Neural progenitor cell (in vitro differentiated cells): ENCODE results near the gene CACNG8. TPM values are rescaled to one million over a fixed set of nuclear protein-coding genes. Genes with fewer than 3 reads are reported as not detected.

ENCODE experiments used
- DNase-seq: peaks from one replicate; pipeline ENCODE4 v3.0.0-alpha.2; 2016; ENCODE audit warnings: low spot score
- H2AFZ ChIP-seq: fragments of 200-600 bp; sonication (generic); replicated peaks from 2 replicates; pipeline ENCODE4 v1.6.1; 2016; ENCODE audit warnings: antibody characterized with exemption
- H3F3A ChIP-seq: fragments of 200-600 bp; sonication (generic); 2 replicates; pipeline ENCODE4 v1.6.1; 2016; ENCODE audit warnings: antibody characterized with exemption, low read depth
- H3K27ac ChIP-seq: fragments of 200-600 bp; sonication (generic); 2 replicates; pipeline ENCODE4 v1.5.1; 2016; ENCODE audit warnings: mild to moderate bottlenecking
- H3K27me3 ChIP-seq: fragments of 200-600 bp; sonication (generic); 2 replicates; pipeline ENCODE4 v1.6.1; 2016; ENCODE audit warnings: mild to moderate bottlenecking, moderate library complexity
- H3K36me3 ChIP-seq: fragments of 200-600 bp; sonication (generic); 2 replicates; pipeline ENCODE4 v1.5.1; 2016
- H3K4me1 ChIP-seq: fragments of 200-600 bp; sonication (generic); 2 replicates; pipeline ENCODE4 v1.6.1; 2016; ENCODE audit warnings: mixed run types
- H3K4me2 ChIP-seq: fragments of 200-600 bp; sonication (generic); 2 replicates; pipeline ENCODE4 v1.6.1; 2016
- H3K4me3 ChIP-seq: fragments of 200-600 bp; sonication (generic); 2 replicates; pipeline ENCODE4 v1.5.1; 2016
- H3K79me2 ChIP-seq: fragments of 200-600 bp; sonication (generic); 2 replicates; pipeline ENCODE4 v1.6.1; 2016; ENCODE audit warnings: low read depth
- H3K9ac ChIP-seq: fragments of 200-600 bp; sonication (generic); 2 replicates; pipeline ENCODE4 v1.6.1; 2016
- H3K9me3 ChIP-seq: fragments of 200-600 bp; sonication (generic); 2 replicates; pipeline ENCODE4 v1.5.1; 2016; ENCODE audit warnings: low read depth
- H4K20me1 ChIP-seq: fragments of 200-600 bp; sonication (generic); 2 replicates; pipeline ENCODE4 v1.6.1; 2016; ENCODE audit warnings: low read depth
- H3K27ac Mint-ChIP-seq: 3 replicates; pipeline ENCODE4 v1.8.0; 2021; ENCODE audit warnings: mixed read lengths
- H3K27me3 Mint-ChIP-seq: 2 replicates; pipeline ENCODE4 v1.8.0; 2022; ENCODE audit warnings: low read depth, mild to moderate bottlenecking, inconsistent platforms, moderate library complexity, mixed read lengths; ENCODE audit not compliant: insufficient read depth
- H3K36me3 Mint-ChIP-seq: 3 replicates; pipeline ENCODE4 v1.8.0; 2021; ENCODE audit warnings: mixed read lengths
- H3K4me1 Mint-ChIP-seq: 3 replicates; pipeline ENCODE4 v1.8.0; 2021; ENCODE audit warnings: mixed read lengths
- H3K4me3 Mint-ChIP-seq: 3 replicates; pipeline ENCODE4 v1.8.0; 2021; ENCODE audit warnings: mild to moderate bottlenecking, moderate library complexity, mixed read lengths
- H3K9me3 Mint-ChIP-seq: 3 replicates; pipeline ENCODE4 v1.8.0; 2020; ENCODE audit warnings: mixed read lengths
- EZH2 ChIP-seq: fragments of 200-600 bp; sonication (generic); IDR thresholded peaks from 2 replicates; pipeline ENCODE4 v1.6.1; 2017; ENCODE audit warnings: antibody characterized with exemption, mild to moderate bottlenecking, moderate library complexity
- EZH2phosphoT487 ChIP-seq: fragments of 200-600 bp; sonication (generic); IDR thresholded peaks from 2 replicates; pipeline ENCODE4 v1.6.1; 2017; ENCODE audit warnings: antibody characterized with exemption
- total RNA-seq: library from RNA; depleted of rRNA; stranded (reverse); fragments of >200 nt; gene quantifications from 2 replicates; pipeline ENCODE4 v1.2.3, GENCODE V29; 2015; ENCODE audit warnings: low replicate concordance
- TF ChIP-seq, protein P1 (sequence below): fragments of 200-600 bp; sonication (generic); IDR thresholded peaks from 2 replicates; pipeline ENCODE4 v1.5.1; 2017; ENCODE audit warnings: antibody characterized with exemption, mild to moderate bottlenecking

The CACNG8 gene
- total RNA-seq, 1 donor from 2014 or later, result 0.02 TPM

DNA sequence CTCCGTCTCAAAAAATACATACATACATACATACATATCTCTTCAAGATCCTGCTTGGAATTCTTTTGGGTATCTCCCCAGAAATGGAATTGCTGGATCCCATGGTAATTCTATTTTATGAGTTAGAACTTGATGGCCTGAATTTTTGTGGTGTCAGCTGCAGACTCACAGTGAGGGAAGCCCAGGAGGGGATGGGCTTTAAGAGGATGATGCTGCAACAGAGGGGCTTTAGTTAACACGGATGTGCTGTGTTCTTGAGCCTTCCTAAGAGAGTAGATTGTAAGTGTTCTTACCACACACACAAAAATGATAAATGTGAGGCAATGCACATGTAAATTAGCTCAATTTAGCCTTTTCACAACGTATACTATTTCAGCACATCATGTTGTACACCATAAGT, 60.5 kb downstream of the CACNG8 start:
- H3K4me1 ChIP-seq, result no peaks in the 10 kb centered on the region
- TF ChIP-seq EZH2, result no peak
- TF ChIP-seq, protein P1, sequence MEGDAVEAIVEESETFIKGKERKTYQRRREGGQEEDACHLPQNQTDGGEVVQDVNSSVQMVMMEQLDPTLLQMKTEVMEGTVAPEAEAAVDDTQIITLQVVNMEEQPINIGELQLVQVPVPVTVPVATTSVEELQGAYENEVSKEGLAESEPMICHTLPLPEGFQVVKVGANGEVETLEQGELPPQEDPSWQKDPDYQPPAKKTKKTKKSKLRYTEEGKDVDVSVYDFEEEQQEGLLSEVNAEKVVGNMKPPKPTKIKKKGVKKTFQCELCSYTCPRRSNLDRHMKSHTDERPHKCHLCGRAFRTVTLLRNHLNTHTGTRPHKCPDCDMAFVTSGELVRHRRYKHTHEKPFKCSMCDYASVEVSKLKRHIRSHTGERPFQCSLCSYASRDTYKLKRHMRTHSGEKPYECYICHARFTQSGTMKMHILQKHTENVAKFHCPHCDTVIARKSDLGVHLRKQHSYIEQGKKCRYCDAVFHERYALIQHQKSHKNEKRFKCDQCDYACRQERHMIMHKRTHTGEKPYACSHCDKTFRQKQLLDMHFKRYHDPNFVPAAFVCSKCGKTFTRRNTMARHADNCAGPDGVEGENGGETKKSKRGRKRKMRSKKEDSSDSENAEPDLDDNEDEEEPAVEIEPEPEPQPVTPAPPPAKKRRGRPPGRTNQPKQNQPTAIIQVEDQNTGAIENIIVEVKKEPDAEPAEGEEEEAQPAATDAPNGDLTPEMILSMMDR, result no peak
- DNase-seq, result no peak
- Mint-ChIP-seq H3K9me3 (peaks cover 7% of the 10 kb centered on the region), H3K36me3 (no peaks in the 10 kb centered on the region), H3K4me3 (no peak overlapping the region), H3K27ac (no peak overlapping the region), H3K27me3 (peaks cover 15% of the 10 kb centered on the region), H3K4me1 (peaks cover 19% of the 10 kb centered on the region)
- no peaks in the 10 kb centered on the region for H4K20me1 ChIP-seq
- H3F3A ChIP-seq, result no peaks in the 10 kb centered on the region
- H3K4me2 ChIP-seq, result no peak overlapping the region
- H2AFZ ChIP-seq, result no peak overlapping the region
- H3K36me3 ChIP-seq, result no peaks in the 10 kb centered on the region
- no peak overlapping the region for H3K4me3 ChIP-seq
- no peaks in the 10 kb centered on the region for H3K9me3 ChIP-seq
- no peaks in the 10 kb centered on the region for H3K79me2 ChIP-seq
- H3K9ac ChIP-seq, result no peak overlapping the region
- no peak overlapping the region for H3K27ac ChIP-seq
- peaks cover 3% of the 10 kb centered on the region for H3K27me3 ChIP-seq

DNA sequence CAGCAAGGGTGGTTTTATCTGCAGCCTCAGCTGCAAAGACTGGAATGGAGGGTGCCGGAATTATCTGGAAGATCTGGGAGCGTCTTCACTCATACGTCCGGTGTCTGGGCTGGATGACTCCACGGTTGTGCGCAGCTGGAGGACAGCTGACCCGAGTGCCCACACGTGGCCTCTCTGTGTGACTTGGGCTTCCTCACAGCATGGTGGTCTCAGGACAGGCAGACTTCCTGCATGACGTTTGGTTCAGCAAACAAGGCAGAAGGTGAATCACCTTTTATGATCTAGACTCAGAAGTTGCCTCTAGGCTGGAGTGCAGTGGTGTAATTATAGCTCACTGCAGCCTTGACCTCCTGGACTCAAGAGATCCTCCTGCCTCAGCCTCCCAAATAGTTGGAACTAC, 61.9 kb downstream of the CACNG8 start:
- no peak for TF ChIP-seq EZH2phosphoT487
- TF ChIP-seq EZH2, result no peak
- Mint-ChIP-seq H3K36me3 (no peaks in the 10 kb centered on the region), H3K4me1 (peaks cover 19% of the 10 kb centered on the region), H3K4me3 (no peak overlapping the region), H3K27me3 (peaks cover 15% of the 10 kb centered on the region), H3K27ac (no peak overlapping the region), H3K9me3 (peaks cover 4% of the 10 kb centered on the region)
- Histone ChIP-seq H4K20me1 (no peaks in the 10 kb centered on the region), H3F3A (no peaks in the 10 kb centered on the region), H3K4me2 (no peak overlapping the region), H3K27me3 (peaks cover 3% of the 10 kb centered on the region), H2AFZ (no peak overlapping the region), H3K36me3 (no peaks in the 10 kb centered on the region), H3K4me3 (no peak overlapping the region), H3K79me2 (no peaks in the 10 kb centered on the region), H3K27ac (no peak overlapping the region), H3K9ac (no peak overlapping the region), H3K4me1 (no peaks in the 10 kb centered on the region), H3K9me3 (no peaks in the 10 kb centered on the region)
- DNase-seq, result no peak

DNA sequence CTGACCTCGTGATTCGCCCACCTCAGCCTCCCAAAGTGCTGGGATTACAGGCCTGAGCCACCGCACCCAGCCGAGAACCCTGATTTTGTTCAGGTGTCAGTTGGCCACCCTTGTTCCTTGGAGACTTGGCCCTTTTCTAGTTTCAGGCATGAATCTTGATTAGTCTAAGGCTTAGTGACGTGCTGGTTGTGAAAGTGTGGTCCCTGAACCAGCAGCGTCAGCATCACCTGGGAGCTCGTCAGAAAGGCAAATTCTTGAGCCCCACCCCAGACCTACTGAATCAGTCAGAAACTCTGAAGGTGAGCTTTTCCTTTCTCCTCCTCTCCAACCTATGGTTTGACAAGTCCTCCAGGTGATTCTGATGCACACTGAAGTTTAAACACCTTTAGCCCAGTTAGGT, 63.9 kb downstream of the CACNG8 start:
- no peak for DNase-seq
- Histone ChIP-seq H3K36me3 (no peaks in the 10 kb centered on the region), H3K27me3 (peaks cover 3% of the 10 kb centered on the region), H3F3A (peaks cover 3% of the 10 kb centered on the region), H3K79me2 (no peaks in the 10 kb centered on the region), H3K9me3 (no peaks in the 10 kb centered on the region), H2AFZ (no peak overlapping the region), H4K20me1 (no peaks in the 10 kb centered on the region), H3K4me3 (no peak overlapping the region), H3K9ac (no peak overlapping the region), H3K4me1 (no peaks in the 10 kb centered on the region), H3K4me2 (no peak overlapping the region), H3K27ac (no peak overlapping the region)
- no peaks in the 10 kb centered on the region for H3K36me3 Mint-ChIP-seq
- TF ChIP-seq EZH2 (no peak), EZH2phosphoT487 (no peak)
- TF ChIP-seq, protein P1, result no peak
- H3K9me3 Mint-ChIP-seq, result peaks cover under 1% of the 10 kb centered on the region
- H3K27ac Mint-ChIP-seq, result no peak overlapping the region
- peaks cover 8% of the 10 kb centered on the region for H3K27me3 Mint-ChIP-seq
- peaks cover 11% of the 10 kb centered on the region for H3K4me1 Mint-ChIP-seq
- H3K4me3 Mint-ChIP-seq, result no peak overlapping the region

DNA sequence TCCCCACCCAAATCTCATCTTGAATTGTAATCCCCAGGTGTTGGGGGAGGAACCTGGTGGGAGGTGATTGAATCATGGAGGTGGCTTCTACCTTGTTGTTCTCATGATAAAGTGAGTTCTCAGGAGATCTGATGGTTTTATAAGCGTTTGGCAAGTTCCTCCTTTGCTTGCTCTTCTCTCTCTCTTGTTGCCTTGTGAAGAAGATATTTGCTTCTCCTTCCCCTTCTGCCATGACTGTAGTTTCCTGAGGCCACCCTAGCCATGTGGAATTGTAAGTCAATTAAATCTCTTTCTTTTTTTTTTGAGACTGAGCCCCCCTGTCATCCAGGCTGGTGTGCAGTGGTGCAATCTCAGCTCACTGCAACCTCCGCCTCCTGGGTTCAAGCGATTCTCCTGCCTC, 66.6 kb downstream of the CACNG8 start:
- H3K4me3 ChIP-seq, result no peak overlapping the region
- Mint-ChIP-seq H3K27ac (no peak overlapping the region), H3K4me3 (no peak overlapping the region)

More for the DNA sequence above, 66.6 kb downstream of the CACNG8 start:
- Histone ChIP-seq H3K27ac (no peak overlapping the region), H3K9me3 (no peaks in the 10 kb centered on the region), H3K27me3 (peaks cover 2% of the 10 kb centered on the region), H3K4me1 (no peaks in the 10 kb centered on the region), H3K9ac (no peak overlapping the region), H3K36me3 (no peaks in the 10 kb centered on the region), H3K79me2 (no peaks in the 10 kb centered on the region), H3K4me2 (no peak overlapping the region), H2AFZ (no peak overlapping the region), H3F3A (peaks cover 9% of the 10 kb centered on the region), H4K20me1 (no peaks in the 10 kb centered on the region)
- Mint-ChIP-seq H3K36me3 (no peaks in the 10 kb centered on the region), H3K27me3 (peaks cover 9% of the 10 kb centered on the region), H3K4me1 (peaks cover 2% of the 10 kb centered on the region), H3K9me3 (no peaks in the 10 kb centered on the region)
- DNase-seq, result no peak
- TF ChIP-seq EZH2 (no peak), EZH2phosphoT487 (no peak)
- TF ChIP-seq, protein P1, result no peak
